H1 (cell line): Measurements from ENCODE around the gene ADORA1. TPM values are rescaled to one million over a fixed set of nuclear protein-coding genes. Genes with fewer than 3 reads are reported as not detected.
A peak's percentile ranks its signal among the peaks of the same experiment; 100 is the strongest.

Source experiments
- CTCF ChIA-PET: fragments of 300-600 bp; sonication (Branson Sonifier 250); formaldehyde crosslinking; loops from one replicate; lab custom pipeline; 2021; ENCODE audit not compliant: partially characterized antibody; lab: Charles Lee
- POLR2A ChIA-PET: fragments of 300-600 bp; sonication (Branson Sonifier 250); formaldehyde crosslinking; loops from one replicate; lab custom pipeline; 2021; ENCODE audit warnings: inconsistent platforms; ENCODE audit not compliant: partially characterized antibody; lab: Charles Lee
- DNase-seq, 2 experiments: peaks; one replicate each; pipeline versions ENCODE4 v3.0.0 to v3.0.0-alpha.2; 2010 to 2022; ENCODE audit warnings: low spot score in 2 of 2, low read depth in 1 of 2, mixed read lengths in 1 of 2
- FAIRE-seq: peaks from 2 replicates; lab custom pipeline; 2011; peaks lifted over from hg19 to GRCh38; lab: Jason Lieb, UNC
- H2AFZ ChIP-seq: 2 replicates; pipeline ENCODE4 v1.8.1; 2012; ENCODE audit warnings: low read length, inconsistent platforms
- H2AK5ac ChIP-seq: 2 replicates; pipeline ENCODE4 v1.6.1; 2013; ENCODE audit warnings: low read depth, low read length
- H2BK120ac ChIP-seq: replicated peaks from 2 replicates; pipeline ENCODE3; 2013; ENCODE audit warnings: low read depth, low read length, inconsistent platforms
- H2BK12ac ChIP-seq: 2 replicates; pipeline ENCODE4 v1.6.1; 2013; ENCODE audit warnings: low read depth, low read length
- H2BK15ac ChIP-seq: 2 replicates; pipeline ENCODE4 v1.6.1; 2013; ENCODE audit warnings: low read length
- H2BK20ac ChIP-seq: 2 replicates; pipeline ENCODE4 v1.6.1; 2013; ENCODE audit warnings: low read length
- H2BK5ac ChIP-seq: 2 replicates; pipeline ENCODE4 v1.6.1; 2013; ENCODE audit warnings: low read depth, low read length
- H3K14ac ChIP-seq: 2 replicates; pipeline ENCODE4 v1.6.1; 2013; ENCODE audit warnings: inconsistent platforms; ENCODE audit not compliant: insufficient read length
- H3K18ac ChIP-seq: 2 replicates; pipeline ENCODE4 v1.6.1; 2013; ENCODE audit warnings: low read length; ENCODE audit errors: extremely low read depth
- H3K23ac ChIP-seq: 2 replicates; pipeline ENCODE4 v1.6.1; 2013; ENCODE audit warnings: inconsistent platforms; ENCODE audit not compliant: insufficient read length
- H3K23me2 ChIP-seq: 2 replicates; pipeline ENCODE4 v1.6.1; 2013; ENCODE audit warnings: low read depth, low read length
- H3K27ac ChIP-seq: 2 replicates; pipeline ENCODE4 v1.6.1; 2011; ENCODE audit warnings: low read depth, low read length, inconsistent platforms
- H3K27me3 ChIP-seq, 4 experiments: replicated peaks in 1 of 4; 1 replicate in 1 of 4; 2 replicates in 3 of 4; pipeline versions ENCODE4 v1.6.1 to v1.8.1; 2011 to 2013; ENCODE audit warnings: low read length in 3 of 4, mild to moderate bottlenecking in 3 of 4, inconsistent platforms in 2 of 4, mixed read lengths in 2 of 4, moderate library complexity in 1 of 4; ENCODE audit not compliant: control insufficient read depth in 3 of 4, insufficient read depth in 3 of 4; ENCODE audit errors: extremely low read depth in 1 of 4
- H3K36me3 ChIP-seq, 4 experiments: 2 replicates each; pipeline versions ENCODE4 v1.6.1 to v1.8.1; 2011 to 2013; ENCODE audit warnings: mild to moderate bottlenecking in 4 of 4, low read length in 3 of 4, moderate library complexity in 2 of 4, control low read depth in 1 of 4, inconsistent platforms in 1 of 4; ENCODE audit not compliant: insufficient read depth in 4 of 4, control insufficient read depth in 2 of 4
- H3K4ac ChIP-seq: replicated peaks from 2 replicates; pipeline ENCODE3; 2013; ENCODE audit warnings: low read length, low read depth, mixed read lengths, inconsistent platforms; ENCODE audit not compliant: insufficient read length
- H3K4me1 ChIP-seq, 4 experiments: replicated peaks in 1 of 4; 1 replicate in 1 of 4; 2 replicates in 3 of 4; pipeline versions ENCODE4 v1.6.1 to v1.8.1; 2011 to 2013; ENCODE audit warnings: low read length in 3 of 4, inconsistent platforms in 2 of 4, mixed read lengths in 1 of 4; ENCODE audit not compliant: insufficient read depth in 4 of 4, control insufficient read depth in 3 of 4
- H3K4me2 ChIP-seq, 2 experiments: 2 replicates each; pipeline versions ENCODE4 v1.6.1 to v1.8.1; 2011 to 2013; ENCODE audit warnings: low read depth in 2 of 2, low read length in 2 of 2, control low read depth in 1 of 2, inconsistent platforms in 1 of 2, mild to moderate bottlenecking in 1 of 2; ENCODE audit not compliant: insufficient read depth in 1 of 2
- H3K4me3 ChIP-seq, 4 experiments: fragments of 200-600, 300-600 bp in 1 of 4; sonication (generic), shearing (Covaris generic), sonication (Bioruptor Twin) in 1 of 4; 2 replicates each; pipeline versions ENCODE4 v1.5.1 to v1.8.1; 2011 to 2016; ENCODE audit warnings: low read length in 4 of 4, low read depth in 3 of 4, control low read depth in 2 of 4, inconsistent platforms in 2 of 4, mild to moderate bottlenecking in 2 of 4, mixed read lengths in 1 of 4, moderate library complexity in 1 of 4; ENCODE audit not compliant: insufficient read depth in 2 of 4; ENCODE audit errors: extremely low read depth in 1 of 4
- H3K56ac ChIP-seq: replicated peaks from 2 replicates; pipeline ENCODE3; 2013; ENCODE audit warnings: low read depth, mild to moderate bottlenecking, mixed read lengths, low read length, inconsistent platforms; ENCODE audit not compliant: insufficient read length
- H3K79me1 ChIP-seq: 2 replicates; pipeline ENCODE4 v1.6.1; 2013; ENCODE audit warnings: low read depth, low read length, control low read depth
- H3K79me2 ChIP-seq, 2 experiments: 2 replicates each; pipeline versions ENCODE4 v1.6.1 to v1.8.1; 2012 to 2013; ENCODE audit warnings: low read length in 2 of 2, mild to moderate bottlenecking in 2 of 2, inconsistent platforms in 1 of 2; ENCODE audit not compliant: insufficient read depth in 2 of 2, control insufficient read depth in 1 of 2
- H3K9ac ChIP-seq, 4 experiments: replicated peaks in 1 of 4; 1 replicate in 1 of 4; 2 replicates in 3 of 4; pipeline versions ENCODE4 v1.6.1 to v1.8.1; 2011 to 2013; ENCODE audit warnings: low read depth in 3 of 4, low read length in 3 of 4, control low read depth in 2 of 4, mild to moderate bottlenecking in 2 of 4, moderate library complexity in 2 of 4, inconsistent platforms in 1 of 4; ENCODE audit errors: extremely low read depth in 1 of 4
- H3K9me3 ChIP-seq, 2 experiments: 2 replicates each; pipeline versions ENCODE4 v1.6.1 to v1.8.1; 2012 to 2013; ENCODE audit warnings: mild to moderate bottlenecking in 2 of 2, moderate library complexity in 2 of 2, control low read depth in 1 of 2, inconsistent platforms in 1 of 2, low read depth in 1 of 2, low read length in 1 of 2, mixed read lengths in 1 of 2; ENCODE audit not compliant: insufficient read depth in 2 of 2
- H4K20me1 ChIP-seq, 2 experiments: replicated peaks in 1 of 2; 2 replicates each; pipeline versions ENCODE3 to v1.8.1; 2011 to 2013; ENCODE audit warnings: inconsistent platforms in 2 of 2, low read length in 2 of 2, mild to moderate bottlenecking in 1 of 2; ENCODE audit not compliant: insufficient read depth in 2 of 2, control insufficient read depth in 1 of 2
- H4K5ac ChIP-seq: 2 replicates; pipeline ENCODE4 v1.6.1; 2013; ENCODE audit warnings: low read length, low read depth, mixed read lengths, inconsistent platforms; ENCODE audit not compliant: insufficient read length
- H4K8ac ChIP-seq: 2 replicates; pipeline ENCODE4 v1.8.0; 2013; ENCODE audit warnings: mild to moderate bottlenecking, moderate library complexity, low read length, inconsistent platforms; ENCODE audit not compliant: insufficient read depth; ENCODE audit errors: extremely low read depth
- H4K91ac ChIP-seq: replicated peaks from 2 replicates; pipeline ENCODE3; 2013; ENCODE audit warnings: low read length, mixed read lengths, inconsistent platforms; ENCODE audit not compliant: insufficient read length
- ATF2 ChIP-seq: IDR thresholded peaks from 2 replicates; pipeline ENCODE4 v1.6.1; 2012; ENCODE audit warnings: low read length, inconsistent platforms
- BCL11A ChIP-seq, 2 experiments: IDR thresholded peaks; one replicate each; pipeline ENCODE4 v1.6.1; 2011; ENCODE audit warnings: low read depth in 2 of 2, low read length in 2 of 2, mild to moderate bottlenecking in 2 of 2
- EGR1 ChIP-seq: IDR thresholded peaks from 2 replicates; pipeline ENCODE4 v1.6.1; 2011; ENCODE audit warnings: low read depth, low read length, borderline replicate concordance
- EP300 ChIP-seq, 2 experiments: IDR thresholded peaks; 1 replicate in 1 of 2; 2 replicates in 1 of 2; pipeline ENCODE4 v1.6.1; 2011 to 2012; ENCODE audit warnings: low read depth in 2 of 2, low read length in 2 of 2, mild to moderate bottlenecking in 2 of 2, borderline replicate concordance in 1 of 2, inconsistent platforms in 1 of 2, moderate library complexity in 1 of 2
- MAX ChIP-seq: IDR thresholded peaks from 2 replicates; pipeline ENCODE4 v1.6.1; 2012; ENCODE audit warnings: inconsistent platforms
- NRF1 ChIP-seq: IDR thresholded peaks from 2 replicates; pipeline ENCODE4 v1.6.1; 2011; ENCODE audit warnings: mild to moderate bottlenecking, low read depth, low read length, improper control_type of control experiment
- RFX5 ChIP-seq: IDR thresholded peaks from 2 replicates; pipeline ENCODE4 v1.6.1; 2011; ENCODE audit warnings: low read depth, low read length, improper control_type of control experiment, borderline replicate concordance
- TEAD4 ChIP-seq: IDR thresholded peaks from 2 replicates; pipeline ENCODE4 v1.6.1; 2012; ENCODE audit warnings: low read depth, low read length, inconsistent platforms, mixed read lengths
- WGBS, 2 experiments: shearing (Covaris generic) in 1 of 2; methylation state at CpG; one replicate each; pipeline versions ENCODE4 v1.1.6 to v1.1.7; 2013 to 2015; ENCODE audit warnings: low lambda C conversion rate in 2 of 2, mixed read lengths in 2 of 2, inconsistent platforms in 1 of 2, low coverage in 1 of 2, missing lambda C conversion rate in 1 of 2; ENCODE audit not compliant: insufficient replicate concordance in 2 of 2, insufficient coverage in 1 of 2, insufficient read length in 1 of 2; ENCODE audit errors: extremely low coverage in 1 of 2, missing lambda C conversion rate in 1 of 2; 5-methylcytosine and 5-hydroxymethylcytosine counted together
- polyA plus RNA-seq, 7 experiments: library from polyadenylated mRNA; depleted of rRNA in 3 of 7; stranded (reverse) in 5 of 7; unstranded in 2 of 7; fragments of >200 nt in 5 of 7; fragments of 200-250 nt in 2 of 7; gene quantifications; 1 replicate in 5 of 7; 2 replicates in 1 of 7; 4 replicates in 1 of 7; pipeline versions ENCODE4 v1.2.1 to v1.2.3, GENCODE V29; 2011 to 2013; ENCODE audit warnings: missing spikeins in 2 of 7, mixed read lengths in 2 of 7
- total RNA-seq: library from RNA; stranded (reverse); fragmentation: NEBNext Ultra II Directional; extraction: Animal tissue kit (Norgen Biotek cat#: 25700); gene quantifications from 2 replicates; pipeline ENCODE4 v1.2.1, GENCODE V29; 2021

Gene ADORA1
- total and polyA plus RNA-seq, 2 of the 8 experiments (the other 6 are each of a cell fraction or from before 2014, with no cell fraction given): 3.3 to 6.7 TPM

- ChIA-PET CTCF (interaction anchor here (0.8 to 49.1 kb wide), 6 partner anchors 10 to 95 kb away, joined by 3 to 1071 read pairs (median 18); partner anchors contain the start of genes ADORA1 and PPFIA4), POLR2A (interaction anchor here (1.2 kb wide), 1 partner anchor 10 kb away, joined by 3 read pairs; no protein-coding TSS in a partner anchor)
- Histone ChIP-seq H2BK120ac (no peak overlapping the region), H3K18ac (0 out of 2 replicates have a peak overlapping the region, but pooled peaks have one; percentile 36), H3K27ac (no peak overlapping the region), H2AFZ (no peak overlapping the region), H2BK12ac (peak overlapping the region; percentile 71; the same call in 1 of the 2 replicates), H2BK5ac (no peak overlapping the region; the same call in 1 of the 2 replicates), H3K4me3 (no peak overlapping the region), H4K5ac (no peak overlapping the region), H3K4me1 (peaks cover 5 to 21% (median 12%) of the 10 kb centered on the region in 4 experiments), H3K9ac (no peak overlapping the region), H3K23ac (no peak overlapping the region), H3K14ac (no peak overlapping the region), H3K9me3 (peaks cover 0 to 5% of the 10 kb centered on the region in 2 experiments; a peak in 1 of 4 replicates), H4K8ac (no peak overlapping the region), H3K56ac (no peak overlapping the region), H3K36me3 (no peaks in the 10 kb centered on the region), H3K79me2 (no peaks in the 10 kb centered on the region), H2BK15ac (no peak overlapping the region), H3K27me3 (no peaks in the 10 kb centered on the region), H4K91ac (no peak overlapping the region), H3K23me2 (no peaks in the 10 kb centered on the region; the same call in 1 of the 2 replicates), H3K79me1 (no peaks in the 10 kb centered on the region), H4K20me1 (no peaks in the 10 kb centered on the region), H2BK20ac (peak overlapping the region; percentile 66; the same call in 1 of the 2 replicates), H3K4me2 (no peak overlapping the region), H3K4ac (no peak overlapping the region), H2AK5ac (no peak overlapping the region)
- FAIRE-seq (no peak), DNase-seq (no peak)
- TF ChIP-seq NRF1 (no peak), TEAD4 (no peak), EP300 (IDR thresholded peaks at IDR 0.05; ENCODE audit: borderline replicate concordance in 1 of 2, low read depth in 2 of 2, low read length in 2 of 2) (no peak), BCL11A (IDR thresholded peaks at IDR 0.05; ENCODE audit: low read depth in 2 of 2, low read length in 2 of 2) (no peak), MAX (no peak), ATF2 (no peak), RFX5 (no peak), EGR1 (no peak)
- 92% methylated on average over 11 of the region's 11 CpGs; no CpG with 5 or more reads in 1 of the 2 experiments for WGBS, 2 experiments
These were observed 16.1 kb downstream of the ADORA1 start for GRCh38 chr1:203143641-203144040.
